Parathyroid adenoma (tissue), 2 donors: ENCODE results near the gene ANKS1A.

Experiments
- H2AFZ ChIP-seq: fragments of 300-600 bp; sonication (generic); one replicate; pipeline ENCODE4 v1.7.0; 2017; ENCODE audit warnings: antibody characterized with exemption, mild to moderate bottlenecking
- H3K27ac ChIP-seq: fragments of 300-600 bp; sonication (generic); one replicate; pipeline ENCODE4 v1.7.0; 2017
- H3K27me3 ChIP-seq: fragments of 300-600 bp; sonication (generic); one replicate; pipeline ENCODE4 v1.7.0; 2017; ENCODE audit warnings: low read length; ENCODE audit not compliant: control insufficient read depth, insufficient read depth
- H3K36me3 ChIP-seq: fragments of 300-600 bp; sonication (generic); one replicate; pipeline ENCODE4 v1.7.0; 2017; ENCODE audit warnings: low read length; ENCODE audit not compliant: control insufficient read depth, insufficient read depth
- H3K4me1 ChIP-seq: fragments of 300-600 bp; sonication (generic); one replicate; pipeline ENCODE4 v1.7.0; 2017; ENCODE audit warnings: control low read depth
- H3K4me2 ChIP-seq: fragments of 300-600 bp; sonication (generic); one replicate; pipeline ENCODE4 v1.7.0; 2017; ENCODE audit warnings: low read length
- H3K4me3 ChIP-seq: fragments of 300-600 bp; sonication (generic); one replicate; pipeline ENCODE4 v1.7.0; 2017; ENCODE audit warnings: low read depth, low read length
- H3K79me2 ChIP-seq: fragments of 300-600 bp; sonication (generic); one replicate; pipeline ENCODE4 v1.7.0; 2017; ENCODE audit warnings: control low read depth
- H3K9ac ChIP-seq: fragments of 300-600 bp; sonication (generic); one replicate; pipeline ENCODE4 v1.7.0; 2017; ENCODE audit warnings: mild to moderate bottlenecking
- H3K9me3 ChIP-seq: fragments of 300-600 bp; sonication (generic); one replicate; pipeline ENCODE4 v1.7.0; 2017; ENCODE audit warnings: low read length; ENCODE audit not compliant: control insufficient read depth
- TF ChIP-seq, protein P1 (sequence below): fragments of 300-600 bp; sonication (generic); IDR thresholded peaks from one replicate; pipeline ENCODE4 v1.7.0; 2017; ENCODE audit warnings: antibody characterized with exemption, mild to moderate bottlenecking
- donor health status: primary hyperparathyroidism.

Gene ANKS1A

DNA sequence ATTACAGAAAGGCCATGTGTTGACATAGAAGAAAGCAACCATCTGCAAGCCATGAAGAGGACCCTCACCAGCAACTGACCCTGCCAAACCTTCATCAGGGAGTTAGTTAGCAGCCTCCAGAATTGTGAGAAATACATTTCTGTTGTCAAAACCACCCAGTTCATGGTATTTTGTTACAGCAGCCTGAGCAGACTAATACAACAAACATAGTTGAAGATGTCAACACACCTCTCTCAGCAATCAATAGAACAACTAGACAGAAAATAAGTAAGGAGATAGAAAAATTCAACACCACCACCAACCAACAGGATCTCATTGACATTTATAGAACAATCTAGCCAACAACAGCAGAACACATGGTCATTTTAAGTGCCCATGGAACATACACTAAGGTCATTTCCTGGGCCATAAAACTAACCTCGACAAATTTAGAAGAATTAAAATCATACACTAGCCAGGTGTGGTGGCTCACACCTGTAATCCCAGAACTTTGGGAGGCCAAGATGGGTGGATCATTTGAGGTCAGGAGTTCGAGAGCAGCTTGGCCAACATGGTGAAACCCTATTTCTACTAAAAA lies 219.3 kb downstream of the ANKS1A start:
- Histone ChIP-seq H2AFZ (no peak overlapping the region), H3K79me2 (no peaks in the 10 kb centered on the region), H3K27me3 (no peaks in the 10 kb centered on the region), H3K9me3 (no peaks in the 10 kb centered on the region), H3K4me3 (no peak overlapping the region), H3K27ac (no peak overlapping the region), H3K36me3 (no peaks in the 10 kb centered on the region), H3K9ac (no peak overlapping the region), H3K4me2 (no peak overlapping the region), H3K4me1 (no peaks in the 10 kb centered on the region)
- TF ChIP-seq, protein P1, sequence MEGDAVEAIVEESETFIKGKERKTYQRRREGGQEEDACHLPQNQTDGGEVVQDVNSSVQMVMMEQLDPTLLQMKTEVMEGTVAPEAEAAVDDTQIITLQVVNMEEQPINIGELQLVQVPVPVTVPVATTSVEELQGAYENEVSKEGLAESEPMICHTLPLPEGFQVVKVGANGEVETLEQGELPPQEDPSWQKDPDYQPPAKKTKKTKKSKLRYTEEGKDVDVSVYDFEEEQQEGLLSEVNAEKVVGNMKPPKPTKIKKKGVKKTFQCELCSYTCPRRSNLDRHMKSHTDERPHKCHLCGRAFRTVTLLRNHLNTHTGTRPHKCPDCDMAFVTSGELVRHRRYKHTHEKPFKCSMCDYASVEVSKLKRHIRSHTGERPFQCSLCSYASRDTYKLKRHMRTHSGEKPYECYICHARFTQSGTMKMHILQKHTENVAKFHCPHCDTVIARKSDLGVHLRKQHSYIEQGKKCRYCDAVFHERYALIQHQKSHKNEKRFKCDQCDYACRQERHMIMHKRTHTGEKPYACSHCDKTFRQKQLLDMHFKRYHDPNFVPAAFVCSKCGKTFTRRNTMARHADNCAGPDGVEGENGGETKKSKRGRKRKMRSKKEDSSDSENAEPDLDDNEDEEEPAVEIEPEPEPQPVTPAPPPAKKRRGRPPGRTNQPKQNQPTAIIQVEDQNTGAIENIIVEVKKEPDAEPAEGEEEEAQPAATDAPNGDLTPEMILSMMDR = no peak

DNA sequence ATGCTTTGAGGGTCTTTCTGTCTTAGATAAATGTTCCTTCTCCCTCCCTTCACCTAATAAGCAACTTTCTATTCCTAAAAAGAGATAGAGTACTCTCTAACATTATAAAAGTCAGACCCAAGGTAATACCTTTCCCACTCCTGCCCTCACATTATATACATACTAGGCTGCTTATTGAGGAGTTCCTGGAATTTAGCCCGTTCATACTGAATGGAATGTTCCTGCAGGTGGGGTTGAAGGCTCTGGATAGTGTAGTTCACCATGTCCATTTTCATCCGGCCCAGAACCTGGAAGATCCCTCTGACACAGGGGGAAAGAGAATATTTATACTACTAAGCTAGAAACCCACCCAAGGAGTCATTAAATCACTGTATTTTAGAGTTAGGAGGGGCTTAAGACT lies 231.7 kb downstream of the ANKS1A start:
- H3K4me2 ChIP-seq = no peak overlapping the region
- TF ChIP-seq, protein P1 = no peak
- no peak overlapping the region for H2AFZ ChIP-seq
- no peak overlapping the region for H3K9ac ChIP-seq
- H3K27me3 ChIP-seq = no peaks in the 10 kb centered on the region
- no peak overlapping the region for H3K27ac ChIP-seq
- no peak overlapping the region for H3K4me3 ChIP-seq
- H3K79me2 ChIP-seq = no peaks in the 10 kb centered on the region
- H3K9me3 ChIP-seq = no peaks in the 10 kb centered on the region
- no peaks in the 10 kb centered on the region for H3K36me3 ChIP-seq
- no peaks in the 10 kb centered on the region for H3K4me1 ChIP-seq

DNA sequence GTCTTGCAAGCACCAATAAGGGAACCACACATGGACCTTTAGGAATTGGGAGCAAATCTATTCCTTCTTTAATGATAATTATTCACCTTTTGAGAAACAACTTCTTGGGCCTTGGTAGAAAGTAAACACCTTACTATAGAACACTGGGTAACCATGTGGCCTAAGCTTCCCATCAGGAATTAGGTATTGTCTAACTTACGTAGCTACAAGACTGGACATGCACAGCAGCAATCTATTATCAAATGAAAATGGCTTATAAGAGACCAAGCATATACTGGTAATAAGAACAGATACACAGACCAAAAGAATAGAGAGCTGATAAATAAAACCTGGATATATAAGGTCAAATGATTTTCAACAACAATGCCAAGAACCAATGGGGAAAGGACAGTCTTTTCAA lies 235.3 kb downstream of the ANKS1A start:
- H2AFZ ChIP-seq = no peak overlapping the region
- TF ChIP-seq, protein P1 = no peak
- no peaks in the 10 kb centered on the region for H3K27me3 ChIP-seq
- no peaks in the 10 kb centered on the region for H3K9me3 ChIP-seq
- H3K79me2 ChIP-seq = no peaks in the 10 kb centered on the region
- H3K27ac ChIP-seq = no peak overlapping the region
- H3K36me3 ChIP-seq = no peaks in the 10 kb centered on the region
- H3K4me3 ChIP-seq = no peak overlapping the region
- no peak overlapping the region for H3K4me2 ChIP-seq
- no peaks in the 10 kb centered on the region for H3K4me1 ChIP-seq
- H3K9ac ChIP-seq = no peak overlapping the region

DNA sequence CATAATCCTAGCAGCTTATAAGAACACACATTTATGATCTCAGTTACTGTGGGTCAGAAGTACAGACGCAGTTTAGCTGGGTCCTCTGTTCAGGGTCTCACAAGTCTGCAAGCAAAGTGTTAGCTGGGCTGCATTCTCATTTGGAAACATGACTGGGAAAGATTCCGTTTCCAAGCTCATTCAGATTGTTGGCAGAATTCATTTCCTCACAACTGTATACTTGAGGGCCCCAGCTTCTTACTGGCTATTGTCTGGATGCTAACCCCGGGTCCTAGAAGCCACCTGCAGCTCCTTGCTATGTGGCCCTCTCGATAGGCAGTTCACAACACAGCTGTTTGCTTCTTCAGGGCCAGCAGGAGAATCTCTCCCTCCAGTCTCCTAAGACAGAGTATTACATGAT lies 239.0 kb downstream of the ANKS1A start:
- Histone ChIP-seq H2AFZ (no peak overlapping the region), H3K4me3 (no peak overlapping the region), H3K27me3 (no peaks in the 10 kb centered on the region), H3K36me3 (no peaks in the 10 kb centered on the region), H3K4me1 (no peaks in the 10 kb centered on the region), H3K9me3 (no peaks in the 10 kb centered on the region), H3K79me2 (no peaks in the 10 kb centered on the region), H3K4me2 (no peak overlapping the region), H3K27ac (no peak overlapping the region), H3K9ac (no peak overlapping the region)
- TF ChIP-seq, protein P1 = no peak

DNA sequence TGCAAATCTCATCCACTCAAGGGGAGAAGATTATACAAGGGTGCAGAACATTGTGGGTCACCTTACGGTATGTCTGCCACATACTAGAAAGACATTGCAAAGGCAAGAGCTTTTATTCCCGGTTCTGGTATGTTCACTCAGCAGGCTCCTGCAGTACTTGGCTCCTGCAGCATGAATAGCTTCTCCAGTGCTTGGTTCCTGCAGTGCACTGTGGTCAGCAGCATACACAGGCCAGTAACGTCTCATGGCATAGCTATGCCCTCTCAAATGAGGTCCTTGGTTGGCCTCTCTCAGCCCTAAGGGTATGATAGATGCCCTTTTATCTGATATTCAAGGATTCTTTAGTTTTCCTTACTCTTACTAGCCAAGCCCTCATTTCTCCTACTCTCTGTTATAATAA lies 239.4 kb downstream of the ANKS1A start:
- Histone ChIP-seq H3K79me2 (no peaks in the 10 kb centered on the region), H3K9ac (no peak overlapping the region), H3K9me3 (no peaks in the 10 kb centered on the region), H2AFZ (no peak overlapping the region), H3K4me2 (no peak overlapping the region), H3K36me3 (no peaks in the 10 kb centered on the region), H3K27ac (no peak overlapping the region), H3K4me3 (no peak overlapping the region), H3K4me1 (no peaks in the 10 kb centered on the region), H3K27me3 (no peaks in the 10 kb centered on the region)
- TF ChIP-seq, protein P1 = no peak
